Activated naive CD8-positive, alpha-beta T cell treated with anti-CD3 and anti-CD28 coated beads, Interleukin-2, amount 50 U/mL, for 24 hours (primary cell): Measurements from ENCODE around the gene RET.

Experiments used
- ATAC-seq: fragments of 150-1000 bp; cut with Tn5 transposase; one replicate; pipeline ENCODE4 v1.10.0; 2021
- DNase-seq: peaks from one replicate; pipeline ENCODE4 v3.0.0; 2021
- H3K27ac Mint-ChIP-seq: one replicate; pipeline ENCODE4 v1.8.0; 2021; ENCODE audit warnings: mild to moderate bottlenecking, mixed read lengths
- H3K27me3 Mint-ChIP-seq: one replicate; pipeline ENCODE4 v1.8.0; 2021; ENCODE audit warnings: mixed read lengths
- H3K36me3 Mint-ChIP-seq: one replicate; pipeline ENCODE4 v1.8.0; 2021; ENCODE audit warnings: low read depth, mixed read lengths
- H3K4me1 Mint-ChIP-seq: one replicate; pipeline ENCODE4 v1.8.0; 2021; ENCODE audit warnings: mixed read lengths
- H3K4me3 Mint-ChIP-seq: one replicate; pipeline ENCODE4 v1.8.0; 2021; ENCODE audit warnings: mild to moderate bottlenecking, moderate library complexity, mixed read lengths
- H3K9me3 Mint-ChIP-seq: one replicate; pipeline ENCODE4 v1.8.0; 2021; ENCODE audit warnings: mixed read lengths

RET gene

GRCh38 chr10:43076876-43077420, at the start of gene RET:
Gene RET, plus strand, starts transcription at chr10:43077069. Its CDS starts 190 bp downstream, at chr10:43077259.
- Mint-ChIP-seq H3K27me3 (peaks cover 32% of the 10 kb centered on the region), H3K36me3 (no peaks in the 10 kb centered on the region), H3K9me3 (no peaks in the 10 kb centered on the region), H3K27ac (no peak within 1 kb of the TSS), H3K4me1 (no peaks in the 10 kb centered on the region), H3K4me3 (peak within 1 kb of the TSS; percentile 43)
- DNase-seq (peak; percentile 4), ATAC-seq (peak; percentile 15)

- ATAC-seq (no peak), DNase-seq (no peak)
- Mint-ChIP-seq H3K27me3 (no peaks in the 10 kb centered on the region), H3K27ac (no peak overlapping the region), H3K4me1 (no peaks in the 10 kb centered on the region), H3K9me3 (peaks cover 7% of the 10 kb centered on the region), H3K36me3 (no peaks in the 10 kb centered on the region), H3K4me3 (no peak overlapping the region)
Measured at GRCh38 chr10:43027331-43027955, 49.4 kb upstream of the RET start.

GRCh38 chr10:43028143-43028542, 48.7 kb upstream of the RET start:
- no peak overlapping the region for H3K4me3 Mint-ChIP-seq
- ATAC-seq = no peak
- H3K36me3 Mint-ChIP-seq = no peaks in the 10 kb centered on the region
- DNase-seq = no peak
- peaks cover 14% of the 10 kb centered on the region for H3K9me3 Mint-ChIP-seq
- H3K27ac Mint-ChIP-seq = no peak overlapping the region
- no peaks in the 10 kb centered on the region for H3K27me3 Mint-ChIP-seq
- H3K4me1 Mint-ChIP-seq = no peaks in the 10 kb centered on the region

DNA sequence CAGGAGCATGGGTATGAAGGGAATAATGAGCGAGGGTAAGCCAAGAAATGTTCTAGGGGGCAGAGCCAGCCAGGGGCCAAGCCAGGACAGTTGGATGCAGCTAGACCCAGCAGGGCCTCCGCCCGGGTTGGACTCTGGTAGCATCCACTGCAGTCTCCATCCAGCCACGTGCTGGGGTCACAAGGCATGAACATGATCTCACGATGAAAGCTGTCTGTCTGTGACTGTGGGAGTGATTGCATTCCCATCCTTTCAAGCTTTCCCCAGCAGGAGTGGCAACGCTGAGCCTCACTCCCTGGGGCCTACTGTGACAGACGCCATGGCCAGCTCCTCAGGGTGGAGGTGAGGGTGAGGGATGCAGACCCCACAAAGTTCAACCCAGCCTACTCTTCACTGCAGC, 47.8 kb upstream of the RET start:
- Mint-ChIP-seq H3K27ac (no peak overlapping the region), H3K9me3 (peaks cover 19% of the 10 kb centered on the region), H3K36me3 (no peaks in the 10 kb centered on the region), H3K27me3 (no peaks in the 10 kb centered on the region), H3K4me1 (no peaks in the 10 kb centered on the region), H3K4me3 (no peak overlapping the region)
- DNase-seq (no peak), ATAC-seq (no peak)

GRCh38 chr10:43032613-43033012, 44.3 kb upstream of the RET start:
- ATAC-seq (no peak), DNase-seq (no peak)
- Mint-ChIP-seq H3K9me3 (peaks cover 28% of the 10 kb centered on the region), H3K4me3 (no peak overlapping the region), H3K27me3 (peaks cover 3% of the 10 kb centered on the region), H3K4me1 (no peaks in the 10 kb centered on the region), H3K27ac (no peak overlapping the region), H3K36me3 (no peaks in the 10 kb centered on the region)

- no peak overlapping the region for H3K27ac Mint-ChIP-seq
Measured at GRCh38 chr10:43035800-43036199, 41.1 kb upstream of the RET start.

DNA sequence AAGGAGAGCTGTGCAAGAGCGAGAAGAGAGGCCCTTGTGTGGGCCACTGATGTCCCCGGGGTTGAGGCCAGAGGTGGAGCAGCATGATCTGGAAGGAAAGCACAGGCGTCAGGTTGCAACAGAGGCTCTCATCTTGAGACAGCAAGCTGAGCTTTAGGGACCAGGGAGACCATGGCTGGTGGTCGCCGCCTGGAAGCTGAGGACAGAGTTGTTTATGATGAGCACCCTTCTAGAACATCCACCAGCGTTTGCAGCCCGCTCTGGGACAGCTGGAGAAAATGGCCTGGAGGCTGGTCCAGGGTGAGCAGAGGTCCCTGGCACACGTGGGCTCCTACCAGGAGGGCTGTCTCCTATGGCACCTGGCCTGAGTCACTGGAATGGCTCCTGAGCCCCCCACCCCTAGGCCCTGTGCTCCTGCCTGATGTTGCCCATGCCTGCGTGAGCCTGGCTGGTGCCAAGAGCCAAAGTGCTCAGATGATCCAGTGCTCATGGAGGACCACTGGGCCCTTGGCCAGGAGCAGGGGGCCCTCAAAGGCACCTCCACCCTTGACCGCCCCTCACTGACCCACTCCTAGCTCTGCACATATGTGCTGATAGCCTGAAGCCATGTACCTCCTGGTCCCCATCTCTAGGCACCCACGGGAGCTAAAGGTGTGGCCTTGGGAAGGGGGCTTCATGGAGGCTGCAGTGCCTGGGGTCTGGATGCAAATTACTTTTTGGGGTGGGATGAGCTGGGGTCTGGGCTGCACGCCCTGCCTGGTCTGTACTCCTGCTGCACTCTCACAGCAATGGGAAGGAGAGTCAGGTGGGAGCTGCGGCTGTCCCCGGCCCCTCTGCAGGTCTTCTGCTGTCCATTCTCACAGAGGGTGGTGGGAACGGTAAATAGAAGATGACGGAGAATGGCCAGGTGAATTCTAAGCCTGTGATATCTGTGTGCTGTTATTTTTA, 40.1 kb upstream of the RET start:
- no peak for ATAC-seq
- Mint-ChIP-seq H3K4me3 (no peak overlapping the region), H3K27ac (no peak overlapping the region), H3K4me1 (no peaks in the 10 kb centered on the region), H3K36me3 (no peaks in the 10 kb centered on the region), H3K9me3 (peaks cover 28% of the 10 kb centered on the region), H3K27me3 (peaks cover 3% of the 10 kb centered on the region)
- DNase-seq = no peak

More at GRCh38 chr10:43035800-43036199, 41.1 kb upstream of the RET start:
- H3K9me3 Mint-ChIP-seq = peaks cover 28% of the 10 kb centered on the region
- ATAC-seq (no peak), DNase-seq (no peak)
- H3K4me1 Mint-ChIP-seq = no peaks in the 10 kb centered on the region
- no peak overlapping the region for H3K4me3 Mint-ChIP-seq
- H3K36me3 Mint-ChIP-seq = no peaks in the 10 kb centered on the region
- H3K27me3 Mint-ChIP-seq = peaks cover 3% of the 10 kb centered on the region

DNA sequence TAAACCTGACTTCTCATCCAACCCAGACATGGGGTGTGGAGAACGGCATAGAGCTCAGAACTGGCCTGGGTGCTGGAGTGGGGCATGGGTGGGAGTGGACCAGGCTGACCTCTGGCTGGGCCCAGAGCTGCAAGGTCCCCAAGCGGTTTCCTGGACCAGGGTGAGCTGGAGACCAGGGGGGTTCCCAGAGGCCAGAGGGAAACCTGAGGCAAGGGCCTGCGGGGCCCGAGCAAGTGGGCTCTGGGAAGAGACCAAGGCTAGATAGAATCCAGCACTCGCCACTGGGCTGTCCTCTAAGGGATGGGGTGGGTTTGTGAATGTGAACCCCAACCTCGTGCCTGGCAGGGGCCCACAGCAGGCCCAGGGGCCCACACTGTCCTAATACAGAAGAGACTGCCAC, 39.4 kb upstream of the RET start:
- no peak overlapping the region for H3K4me3 Mint-ChIP-seq
- peaks cover 21% of the 10 kb centered on the region for H3K9me3 Mint-ChIP-seq
- H3K4me1 Mint-ChIP-seq = no peaks in the 10 kb centered on the region
- no peak for ATAC-seq
- no peak for DNase-seq
- H3K36me3 Mint-ChIP-seq = no peaks in the 10 kb centered on the region
- no peak overlapping the region for H3K27ac Mint-ChIP-seq
- peaks cover 3% of the 10 kb centered on the region for H3K27me3 Mint-ChIP-seq

DNA sequence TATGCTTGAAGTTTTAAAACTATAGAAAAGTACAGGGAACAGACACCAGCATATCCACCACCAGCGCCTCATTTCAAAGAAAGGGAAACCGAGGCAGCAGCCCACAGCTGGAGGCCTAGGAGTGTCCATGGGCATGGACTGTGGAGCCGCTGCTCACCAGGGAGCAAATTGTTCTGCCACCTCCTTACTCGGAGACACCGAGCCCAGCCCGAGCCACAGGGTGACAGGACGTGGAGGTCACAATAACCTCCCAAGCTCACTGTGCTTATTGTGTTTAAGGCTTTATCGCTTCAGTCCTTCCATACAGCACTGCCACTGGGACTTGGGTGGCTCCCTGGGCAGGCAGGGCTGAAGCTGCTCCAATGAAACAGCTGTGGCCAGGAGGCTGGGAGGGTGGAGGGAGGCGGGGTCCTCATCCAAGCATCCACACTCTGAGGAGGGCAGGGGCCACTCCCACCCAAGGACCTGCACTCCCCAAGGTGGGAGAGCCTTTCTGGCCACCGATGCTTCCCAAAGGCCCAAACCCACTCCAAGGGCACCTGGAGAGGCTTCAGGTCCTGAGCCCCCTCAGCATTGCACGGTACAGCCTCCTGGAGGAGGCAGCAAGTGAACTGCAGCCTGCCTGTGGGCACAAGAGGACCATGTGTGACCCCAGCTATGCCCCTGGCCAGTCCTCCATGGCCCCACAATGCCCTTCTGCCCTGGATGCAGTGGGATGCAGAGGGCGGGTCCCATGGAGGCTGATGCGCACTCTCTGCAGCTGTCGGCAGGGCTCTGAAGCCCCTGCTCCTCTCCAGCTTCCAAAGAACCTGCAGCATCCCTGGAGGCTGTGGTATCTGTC, 38.7 kb upstream of the RET start:
- DNase-seq (no peak), ATAC-seq (no peak)
- Mint-ChIP-seq H3K27me3 (peaks cover 3% of the 10 kb centered on the region), H3K9me3 (peaks cover 14% of the 10 kb centered on the region), H3K36me3 (no peaks in the 10 kb centered on the region), H3K4me1 (no peaks in the 10 kb centered on the region), H3K27ac (no peak overlapping the region), H3K4me3 (no peak overlapping the region)

DNA sequence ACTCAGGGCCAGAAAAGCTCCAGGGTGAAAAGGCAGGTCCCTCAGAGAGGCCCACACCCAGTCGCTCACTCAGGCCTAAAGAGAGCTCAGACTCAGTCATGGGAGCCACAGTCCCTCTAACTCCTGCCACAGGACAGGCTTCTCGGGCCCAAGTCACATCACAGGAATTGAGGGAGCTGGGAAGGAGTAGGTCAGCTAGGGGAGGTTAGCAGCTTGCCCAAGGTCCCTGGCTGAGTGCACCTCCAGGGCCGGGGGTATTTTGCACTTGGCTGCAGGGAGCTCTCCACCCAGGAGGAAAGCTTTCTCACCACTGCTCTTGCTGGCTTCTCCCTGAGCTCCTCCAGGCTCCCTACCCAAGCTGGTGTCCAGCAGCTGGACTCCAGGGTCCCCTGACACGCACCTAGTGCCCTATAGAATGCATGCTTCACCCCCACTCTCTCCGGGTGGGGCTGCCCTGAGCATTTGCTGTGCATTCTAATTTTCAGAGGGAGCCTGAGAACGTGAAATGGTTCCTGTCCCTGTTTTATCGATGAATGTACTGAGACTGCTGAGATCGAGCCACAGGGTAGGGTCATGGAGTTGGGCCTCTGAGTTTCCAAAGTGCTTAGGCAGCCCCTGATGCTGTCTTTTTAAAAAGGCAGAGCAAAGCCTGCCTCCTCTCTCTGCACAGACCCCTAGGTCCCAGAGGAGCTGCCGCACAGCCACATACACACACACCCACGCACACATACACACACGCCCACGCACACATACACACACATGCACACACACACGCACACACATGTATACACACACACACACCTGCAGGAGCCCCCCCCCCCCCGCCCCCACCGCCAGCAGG, 37.9 kb upstream of the RET start:
- Mint-ChIP-seq H3K27ac (no peak overlapping the region), H3K4me3 (no peak overlapping the region), H3K9me3 (peaks cover 9% of the 10 kb centered on the region), H3K4me1 (no peaks in the 10 kb centered on the region), H3K27me3 (peaks cover 3% of the 10 kb centered on the region), H3K36me3 (no peaks in the 10 kb centered on the region)
- no peak for DNase-seq
- no peak for ATAC-seq

- Mint-ChIP-seq H3K4me3 (no peak overlapping the region), H3K4me1 (no peaks in the 10 kb centered on the region), H3K27ac (no peak overlapping the region), H3K27me3 (peaks cover 3% of the 10 kb centered on the region), H3K9me3 (peaks cover 3% of the 10 kb centered on the region), H3K36me3 (no peaks in the 10 kb centered on the region)
- ATAC-seq (no peak), DNase-seq (no peak)
Measured at GRCh38 chr10:43039624-43040481, 37.0 kb upstream of the RET start.

- no peak for DNase-seq
- Mint-ChIP-seq H3K27me3 (no peaks in the 10 kb centered on the region), H3K4me3 (no peak overlapping the region), H3K4me1 (no peaks in the 10 kb centered on the region), H3K9me3 (no peaks in the 10 kb centered on the region), H3K36me3 (no peaks in the 10 kb centered on the region), H3K27ac (no peak overlapping the region)
- no peak for ATAC-seq
Measured at GRCh38 chr10:43040482-43041256, 36.2 kb upstream of the RET start.
